GM12873 (cell line): ENCODE results near the gene KRT13.

Experiments used
- TF ChIP-seq, protein P1 (sequence below): IDR thresholded peaks from 2 replicates; pipeline ENCODE4 v1.5.1; 2012; ENCODE audit warnings: low read depth, mild to moderate bottlenecking, moderate library complexity, low read length, control low read depth; ENCODE audit not compliant: insufficient read depth; ENCODE audit errors: missing control alignments

Gene KRT13

DNA sequence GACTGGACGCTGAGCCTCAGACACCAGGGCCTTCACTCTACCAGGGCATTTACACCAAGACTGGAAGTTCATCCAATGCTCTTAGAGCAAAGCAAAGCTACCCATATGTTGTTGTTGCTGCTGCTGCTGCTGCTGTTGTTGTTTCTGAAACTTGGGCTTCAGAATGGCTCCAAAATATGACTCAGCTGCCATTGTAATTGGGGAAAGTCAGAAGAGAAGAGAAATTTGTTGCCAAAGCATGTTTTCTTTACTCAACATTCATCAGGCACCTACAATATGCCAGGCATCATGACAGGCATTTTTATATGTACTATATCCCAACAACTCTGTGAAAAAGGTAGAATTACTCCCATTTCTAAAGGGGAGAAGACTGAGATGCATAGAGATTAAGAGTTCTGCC lies 50.2 kb downstream of the KRT13 start:
- TF ChIP-seq, protein P1, sequence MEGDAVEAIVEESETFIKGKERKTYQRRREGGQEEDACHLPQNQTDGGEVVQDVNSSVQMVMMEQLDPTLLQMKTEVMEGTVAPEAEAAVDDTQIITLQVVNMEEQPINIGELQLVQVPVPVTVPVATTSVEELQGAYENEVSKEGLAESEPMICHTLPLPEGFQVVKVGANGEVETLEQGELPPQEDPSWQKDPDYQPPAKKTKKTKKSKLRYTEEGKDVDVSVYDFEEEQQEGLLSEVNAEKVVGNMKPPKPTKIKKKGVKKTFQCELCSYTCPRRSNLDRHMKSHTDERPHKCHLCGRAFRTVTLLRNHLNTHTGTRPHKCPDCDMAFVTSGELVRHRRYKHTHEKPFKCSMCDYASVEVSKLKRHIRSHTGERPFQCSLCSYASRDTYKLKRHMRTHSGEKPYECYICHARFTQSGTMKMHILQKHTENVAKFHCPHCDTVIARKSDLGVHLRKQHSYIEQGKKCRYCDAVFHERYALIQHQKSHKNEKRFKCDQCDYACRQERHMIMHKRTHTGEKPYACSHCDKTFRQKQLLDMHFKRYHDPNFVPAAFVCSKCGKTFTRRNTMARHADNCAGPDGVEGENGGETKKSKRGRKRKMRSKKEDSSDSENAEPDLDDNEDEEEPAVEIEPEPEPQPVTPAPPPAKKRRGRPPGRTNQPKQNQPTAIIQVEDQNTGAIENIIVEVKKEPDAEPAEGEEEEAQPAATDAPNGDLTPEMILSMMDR, result no peak

DNA sequence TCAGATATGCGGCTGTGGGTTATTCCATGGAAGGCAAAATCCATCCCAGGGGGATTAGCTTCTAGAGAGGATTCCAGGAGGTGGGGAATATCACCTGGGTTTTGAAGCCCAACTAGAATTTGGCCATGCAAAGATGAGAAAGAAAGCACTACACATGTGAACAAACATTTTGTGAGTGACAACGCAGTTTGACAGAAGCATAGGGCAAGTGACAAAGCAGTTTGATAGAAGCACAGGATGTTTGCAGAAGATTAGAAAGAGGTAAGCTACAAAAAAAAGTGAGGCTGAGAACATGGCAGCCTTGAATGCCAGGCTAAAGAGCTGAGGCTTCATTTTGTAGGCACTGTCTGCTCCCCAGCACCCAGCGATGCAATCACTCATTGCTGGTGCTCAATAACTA lies 52.3 kb downstream of the KRT13 start:
- TF ChIP-seq, protein P1, result no peak

DNA sequence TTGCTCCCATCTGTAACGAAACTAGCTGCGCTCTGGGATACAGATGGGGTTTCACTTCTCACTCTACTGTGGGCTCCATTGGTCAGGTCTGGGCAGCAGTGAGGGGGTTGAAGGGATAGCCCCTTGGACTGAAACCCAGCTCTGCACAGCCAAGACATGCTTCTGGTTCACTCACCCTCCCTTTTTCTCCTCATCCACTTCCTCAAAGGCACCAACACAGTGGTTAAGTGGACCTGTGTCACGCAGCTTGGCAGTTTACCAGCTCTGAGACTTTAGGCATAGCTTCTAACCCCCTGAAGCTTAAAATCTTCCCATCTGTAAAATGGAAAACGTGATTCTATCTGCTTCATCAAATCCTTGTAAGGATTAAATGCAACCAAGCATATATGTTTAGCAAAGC lies 53.1 kb downstream of the KRT13 start:
- TF ChIP-seq, protein P1, result no peak

DNA sequence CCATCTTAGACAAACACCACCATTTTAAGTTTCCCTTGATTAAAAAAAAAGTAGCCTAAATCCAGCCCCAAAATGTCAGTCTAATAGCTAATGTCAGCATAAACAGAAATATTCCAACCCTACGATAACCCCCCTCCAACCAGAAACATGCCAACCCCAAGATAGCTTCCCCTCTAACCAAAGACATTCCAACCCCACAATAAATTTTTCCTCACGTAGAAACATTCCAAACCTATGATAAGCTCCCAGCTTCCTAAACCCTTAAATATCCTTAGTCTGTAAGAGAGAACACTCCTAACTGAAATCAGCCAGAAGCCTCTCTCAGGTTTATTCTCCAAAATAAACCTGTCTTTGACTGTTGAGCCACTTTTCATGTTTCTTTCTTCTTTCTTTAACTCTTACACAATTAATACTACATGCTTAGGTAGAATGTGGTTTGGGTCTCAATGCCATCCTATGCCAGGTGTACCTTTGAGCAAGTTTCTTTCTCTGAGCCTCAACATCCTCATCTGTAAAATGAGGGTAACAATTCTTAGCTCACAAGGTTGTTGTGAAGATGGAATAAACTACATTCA lies 54.2 kb downstream of the KRT13 start:
- TF ChIP-seq, protein P1, result no peak
